Activated gamma-delta T cell treated with anti-CD3 and anti-CD28 coated beads, Interleukin-2, amount 50 U/mL, for 16 hours (primary cell): ENCODE results near the gene NDUFAF8.

ENCODE experiments used
- DNase-seq: peaks from one replicate; pipeline ENCODE4 v3.0.0-alpha.2; 2020; ENCODE audit warnings: low read depth

The NDUFAF8 gene, protein sequence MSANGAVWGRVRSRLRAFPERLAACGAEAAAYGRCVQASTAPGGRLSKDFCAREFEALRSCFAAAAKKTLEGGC

DNA sequence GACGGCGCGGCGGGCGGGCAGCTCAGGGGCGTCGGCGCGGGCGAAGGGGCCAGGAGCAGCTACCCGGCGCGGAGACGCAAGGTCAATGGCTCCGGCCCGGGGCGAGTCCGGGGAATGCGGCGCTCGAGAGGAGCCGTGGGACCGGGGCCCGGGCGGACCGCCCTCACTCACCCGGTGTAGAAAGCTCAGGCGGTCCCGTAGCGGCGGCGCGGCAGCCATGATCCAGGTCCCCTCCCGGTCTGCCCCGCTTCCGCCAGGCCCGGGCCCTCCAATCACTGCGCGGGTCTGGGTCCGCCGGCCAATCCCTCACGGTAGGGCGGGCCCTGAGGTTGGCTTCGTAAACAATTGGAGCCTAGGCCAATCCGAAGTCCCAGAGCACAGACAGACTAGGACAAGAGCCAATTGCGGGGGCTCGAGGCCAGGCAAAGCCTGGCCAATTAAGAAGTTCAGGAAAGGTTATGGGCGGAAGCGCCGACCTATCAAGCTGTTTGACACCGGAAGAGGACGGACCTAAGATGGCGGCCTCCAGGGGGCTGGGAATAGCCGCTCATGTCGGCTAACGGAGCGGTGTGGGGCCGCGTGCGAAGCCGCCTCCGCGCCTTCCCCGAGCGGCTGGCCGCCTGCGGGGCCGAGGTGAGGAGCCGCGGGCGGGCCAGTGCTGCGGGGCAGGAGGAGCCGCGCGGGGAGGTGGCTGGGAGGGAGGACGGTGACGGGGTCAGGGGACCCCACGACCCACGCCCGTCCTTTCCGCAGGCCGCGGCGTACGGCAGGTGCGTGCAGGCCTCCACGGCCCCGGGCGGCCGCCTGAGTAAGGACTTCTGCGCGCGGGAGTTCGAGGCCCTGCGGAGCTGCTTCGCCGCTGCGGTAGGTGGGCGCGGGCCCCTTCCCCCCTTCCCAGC lies at the start of gene NDUFAF8, which contains the start of gene TEPSIN:
Gene NDUFAF8 (plus strand): TSS at position 504 of the 899 bp plus-strand sequence. CDS start 46 bp downstream, at position 550.
Gene TEPSIN (minus strand): TSS at position 241 of the 899 bp plus-strand sequence. CDS start 22 bp downstream, at position 219.
- peak; percentile 93 for DNase-seq

DNA sequence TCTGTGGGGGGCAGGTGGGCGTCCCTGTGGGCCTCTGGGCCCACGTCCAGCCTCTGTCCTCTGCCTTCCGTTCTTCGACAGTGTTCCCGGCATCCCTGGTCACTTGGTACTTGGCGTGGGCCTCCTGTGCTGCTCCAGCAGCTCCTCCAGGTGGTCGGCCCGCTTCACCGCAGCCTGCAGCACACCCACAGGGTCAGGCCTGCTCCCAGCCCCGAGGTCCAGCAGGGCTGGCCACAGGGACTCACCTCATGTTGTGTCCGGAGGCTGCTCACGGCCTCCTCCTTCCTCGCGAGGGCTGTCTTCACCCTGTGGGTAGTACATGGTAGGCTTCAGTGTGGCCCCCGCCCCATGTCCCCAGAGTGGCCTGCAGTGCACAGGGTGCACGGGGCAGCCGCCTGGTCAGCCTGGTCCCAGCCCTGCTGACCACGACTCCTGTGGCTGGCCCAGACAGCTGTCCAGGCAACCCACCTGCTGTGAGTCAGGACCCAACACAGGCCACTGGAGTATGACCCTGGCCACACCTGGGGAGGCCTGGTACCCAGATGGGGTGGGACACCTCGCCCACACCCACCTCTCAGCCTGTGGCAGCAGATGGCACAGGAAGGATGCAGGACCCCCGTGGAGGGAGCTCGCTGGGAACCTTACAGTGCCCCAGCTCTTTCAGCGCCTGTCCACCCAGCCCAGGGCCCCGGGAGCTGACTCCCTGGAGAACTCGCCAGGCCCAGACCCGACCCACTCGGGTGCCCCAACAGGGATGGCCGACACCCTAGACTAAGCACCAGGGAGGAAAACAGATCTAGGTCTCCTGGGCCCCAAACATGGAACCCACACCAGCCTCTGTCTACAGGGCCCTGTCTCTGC lies 49.2 kb upstream of the NDUFAF8 start:
- DNase-seq: no peak

DNA sequence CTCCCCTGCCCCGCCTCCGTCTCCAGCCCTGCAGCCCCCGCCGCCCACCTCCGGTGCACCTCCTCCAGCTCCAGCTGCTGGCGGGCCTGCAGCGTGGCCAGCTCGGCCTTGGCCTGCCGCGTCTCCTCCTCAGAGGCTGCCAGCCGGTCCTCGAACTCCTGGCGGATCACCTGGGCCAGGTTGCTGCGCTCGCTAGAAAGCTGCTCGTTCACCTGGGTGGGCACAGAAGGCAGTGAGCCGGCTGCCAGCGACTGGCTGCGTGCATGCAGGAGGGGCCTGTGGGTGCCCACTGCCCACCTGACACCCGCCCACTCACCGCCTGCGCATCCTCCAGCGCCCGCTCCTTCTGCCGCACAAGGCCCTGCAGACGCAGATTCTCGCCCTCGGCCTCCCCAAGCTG lies 48.5 kb upstream of the NDUFAF8 start:
- no peak for DNase-seq

DNA sequence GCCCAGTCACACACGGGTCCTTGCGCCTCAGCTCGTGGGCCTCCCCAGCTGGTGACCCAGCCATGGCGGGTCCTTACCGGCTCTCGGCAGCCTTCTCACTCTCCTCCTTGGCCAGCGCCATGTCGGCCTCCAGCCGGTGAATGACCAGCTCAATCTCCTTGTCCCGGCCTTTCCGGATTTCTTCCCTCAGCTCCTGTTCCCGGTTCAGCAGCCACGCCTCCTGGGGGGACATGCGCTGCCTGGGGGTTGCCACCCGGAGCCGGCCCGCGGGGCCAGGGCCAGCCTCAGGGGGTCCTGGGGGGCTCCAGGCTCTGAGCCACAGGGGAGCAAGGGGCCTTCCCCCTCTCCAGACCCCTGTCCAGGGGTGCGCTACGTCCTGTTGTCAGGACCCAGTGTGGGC lies 48.0 kb upstream of the NDUFAF8 start:
- DNase-seq: no peak

DNA sequence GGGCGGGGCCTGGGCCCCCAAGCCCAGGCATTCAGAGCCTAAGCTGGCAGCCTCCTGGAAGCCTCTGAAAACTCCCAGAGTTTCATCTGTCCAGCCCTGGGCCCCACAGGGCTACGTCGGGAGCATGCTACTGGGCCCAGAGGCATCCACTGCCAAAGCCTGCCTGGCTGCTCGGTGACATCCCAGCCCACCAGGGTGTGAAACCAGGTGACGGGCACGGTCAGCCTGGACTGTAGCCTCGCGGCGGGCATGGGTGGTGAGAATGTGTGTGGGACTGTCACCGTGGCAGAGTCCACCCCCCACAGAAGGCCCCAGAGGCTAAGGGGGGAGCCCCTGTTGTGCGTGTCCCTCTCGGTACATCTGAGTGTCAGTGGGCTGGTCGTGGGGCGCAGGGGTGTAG lies 47.5 kb upstream of the NDUFAF8 start:
- no peak for DNase-seq

DNA sequence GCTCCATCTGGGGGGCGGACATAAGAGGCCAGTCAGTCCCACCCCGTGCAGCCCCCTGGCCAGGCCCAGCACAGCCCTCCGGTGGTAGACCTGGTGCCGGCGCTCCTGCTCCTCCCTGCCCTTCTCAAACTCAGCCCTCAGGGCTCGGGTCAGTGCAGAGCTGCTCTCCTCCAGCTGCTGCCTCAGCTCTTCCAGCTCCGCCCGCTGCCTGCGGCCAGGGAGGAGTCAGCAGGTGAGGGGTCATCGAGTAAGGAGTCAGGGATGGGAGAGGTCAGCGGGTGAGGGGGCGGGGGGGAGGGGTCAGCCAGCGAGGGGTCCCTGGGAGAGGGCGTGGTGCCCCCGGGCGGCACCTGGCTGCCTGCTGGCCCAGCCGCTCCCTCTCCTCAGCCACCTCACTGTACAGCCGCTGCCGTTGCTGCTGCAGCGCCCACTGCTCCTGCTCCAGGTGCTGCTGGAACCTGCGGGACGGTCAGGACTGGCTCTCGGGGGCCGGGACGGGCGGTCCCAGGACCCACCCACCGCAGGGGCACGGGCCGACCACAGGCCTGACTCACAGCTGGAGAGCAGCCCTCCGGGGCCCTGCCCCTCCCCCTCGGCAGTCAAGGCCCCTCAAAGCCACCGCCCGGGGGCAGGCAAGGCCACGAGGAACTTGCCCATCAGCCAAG lies 46.6 kb upstream of the NDUFAF8 start:
- DNase-seq: no peak

DNA sequence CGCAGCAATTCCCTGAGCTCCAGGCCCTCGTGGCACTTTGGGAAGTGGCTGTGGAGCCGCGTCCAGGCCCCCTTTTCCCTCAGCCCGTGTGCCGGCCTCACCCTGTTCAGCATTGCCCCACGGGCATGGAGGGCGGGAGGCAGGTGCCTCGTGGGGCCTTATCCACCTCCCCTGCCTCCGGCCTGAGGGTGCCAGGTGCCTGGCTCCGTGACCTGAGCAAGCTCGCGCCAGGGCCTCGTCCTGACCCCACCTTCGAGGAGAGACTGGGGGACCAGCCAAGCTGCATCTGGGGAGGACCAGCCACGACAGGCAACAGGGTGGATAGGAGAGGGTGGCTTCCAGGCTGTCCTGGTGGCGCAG lies 46.1 kb upstream of the NDUFAF8 start:
- no peak for DNase-seq

DNA sequence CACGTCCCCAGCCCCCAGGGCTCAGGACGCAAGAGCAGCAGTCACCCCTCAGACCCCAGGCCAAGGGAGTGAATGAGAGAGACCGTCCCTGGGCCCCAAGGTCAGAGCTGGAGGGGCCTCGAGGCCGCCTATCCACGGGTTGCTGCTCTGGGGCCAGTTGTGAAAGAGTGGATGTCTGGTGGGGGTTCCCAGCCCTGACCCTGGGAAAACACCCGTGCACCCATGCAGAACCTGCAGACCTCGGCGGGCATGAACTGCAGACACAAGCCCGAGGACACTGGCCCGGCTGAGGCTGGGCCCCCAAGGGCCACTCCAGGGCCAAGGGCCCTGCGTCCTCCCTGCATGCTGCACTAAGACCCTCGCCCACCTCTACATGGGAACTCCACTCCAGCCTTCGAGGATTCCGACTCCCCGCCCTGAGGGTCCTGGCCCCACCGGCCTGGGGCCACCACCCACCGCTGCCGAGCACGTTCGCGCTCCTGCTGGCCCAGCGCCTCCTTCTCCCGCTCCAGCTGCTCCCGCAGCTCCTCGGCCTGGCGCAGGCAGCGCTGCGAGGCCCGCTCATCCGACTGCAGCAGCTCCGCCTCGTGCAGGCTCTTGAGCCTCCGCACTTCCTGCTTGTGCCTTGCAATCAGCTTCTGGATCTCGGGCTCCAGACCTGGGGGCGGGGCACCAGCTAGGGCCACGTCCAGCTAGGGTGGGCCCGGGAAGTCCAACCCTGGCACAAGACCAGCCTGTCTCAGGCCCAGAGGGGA lies 45.5 kb upstream of the NDUFAF8 start:
- DNase-seq: no peak

DNA sequence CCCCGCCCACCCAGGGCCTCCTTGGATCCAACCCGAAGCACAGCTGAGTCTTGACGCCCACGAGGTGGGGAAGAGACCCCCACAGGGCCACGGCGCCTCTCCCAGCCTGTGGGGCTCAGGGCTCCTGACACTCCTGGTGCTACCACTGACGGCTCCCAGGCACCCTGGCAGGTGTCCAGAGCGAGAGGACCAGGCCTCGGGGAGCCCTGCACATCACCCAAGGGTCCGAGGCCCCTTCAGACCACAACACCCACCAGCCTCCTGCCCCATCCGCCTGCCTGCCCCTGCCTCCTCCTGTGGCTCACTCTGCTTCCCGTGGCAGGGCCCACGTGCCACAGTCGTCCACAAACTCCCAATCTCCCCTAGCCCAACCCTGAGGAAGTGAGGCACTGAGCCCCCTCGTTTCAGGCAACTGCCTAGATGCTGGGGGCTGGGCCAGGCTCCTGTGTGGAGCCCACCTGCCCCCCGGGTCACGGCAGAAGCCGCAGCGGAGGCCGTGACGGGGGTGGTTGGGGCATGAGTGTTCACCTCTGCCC lies 44.8 kb upstream of the NDUFAF8 start:
- no peak for DNase-seq

DNA sequence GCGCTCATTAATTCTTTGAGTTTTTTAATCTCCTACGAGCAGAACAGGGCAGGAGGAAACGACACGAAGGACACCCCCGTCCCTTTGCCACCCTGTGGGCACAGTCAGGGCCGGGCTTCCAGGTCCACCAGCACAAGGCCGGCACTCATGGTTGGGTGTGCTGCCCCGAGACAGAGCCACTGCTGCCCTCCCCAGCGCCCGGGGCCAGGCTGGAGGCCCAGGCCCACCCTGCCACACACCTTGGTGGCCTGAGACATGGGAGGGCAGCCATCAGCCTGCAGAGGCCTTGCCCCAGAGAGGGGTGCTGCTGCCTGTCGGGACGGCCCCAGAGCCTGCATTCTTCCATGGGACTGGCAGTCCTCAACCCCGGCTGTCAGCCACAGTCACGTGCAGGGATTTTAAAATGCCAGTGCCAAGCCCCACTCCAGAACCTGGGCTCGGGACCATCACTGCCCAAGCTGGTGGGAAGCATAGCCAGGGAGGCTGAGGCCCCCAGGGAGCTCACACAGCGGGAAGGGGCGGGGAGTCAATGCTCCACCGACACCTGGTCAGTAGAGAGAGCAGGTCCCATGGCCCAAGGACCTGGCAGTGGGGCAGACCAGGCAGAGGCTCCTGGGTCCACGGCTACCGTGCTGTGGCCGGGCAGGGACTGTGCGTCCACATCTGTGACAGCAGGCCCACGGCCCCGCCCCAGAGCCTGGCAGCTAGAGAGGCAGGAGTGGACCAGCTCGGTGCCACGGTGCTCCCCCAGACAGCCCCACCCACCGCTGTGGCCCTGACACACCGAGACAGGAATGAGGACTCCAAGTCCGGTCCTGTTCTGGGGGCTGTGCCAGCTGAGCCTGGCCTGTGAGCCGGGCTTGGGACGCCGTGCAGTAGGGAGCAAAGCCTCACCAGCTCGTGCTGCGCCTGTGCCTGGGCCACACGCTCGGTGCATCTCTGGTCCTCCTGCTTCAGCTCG lies 43.9 kb upstream of the NDUFAF8 start:
- no peak for DNase-seq

DNA sequence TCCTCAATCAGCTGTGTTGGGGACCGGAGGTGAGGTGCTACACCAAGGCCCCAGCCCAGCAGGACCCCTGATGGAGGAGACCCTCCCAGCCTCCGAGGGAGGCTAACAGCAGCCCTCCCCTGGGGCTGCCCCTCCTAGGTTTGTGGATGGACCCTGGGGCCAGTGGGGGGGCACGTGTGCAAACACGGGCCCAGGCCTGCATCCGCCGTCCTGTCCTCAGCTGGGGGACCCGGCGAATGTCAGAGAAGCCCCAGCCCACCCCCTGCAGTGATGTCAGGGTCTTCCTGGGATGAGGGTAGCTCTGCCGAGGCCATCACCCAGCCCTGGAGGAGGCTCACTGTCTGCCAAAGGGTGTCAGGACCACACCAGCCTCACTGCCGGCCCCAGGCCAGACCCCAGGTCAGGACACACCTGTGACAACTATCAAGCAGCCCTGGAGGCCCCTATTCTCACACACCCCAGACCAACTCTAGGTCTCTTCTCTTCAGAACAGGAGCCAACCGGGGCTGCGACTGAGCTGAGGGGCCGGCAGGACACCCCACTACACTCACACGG lies 43.1 kb upstream of the NDUFAF8 start:
- DNase-seq: no peak

DNA sequence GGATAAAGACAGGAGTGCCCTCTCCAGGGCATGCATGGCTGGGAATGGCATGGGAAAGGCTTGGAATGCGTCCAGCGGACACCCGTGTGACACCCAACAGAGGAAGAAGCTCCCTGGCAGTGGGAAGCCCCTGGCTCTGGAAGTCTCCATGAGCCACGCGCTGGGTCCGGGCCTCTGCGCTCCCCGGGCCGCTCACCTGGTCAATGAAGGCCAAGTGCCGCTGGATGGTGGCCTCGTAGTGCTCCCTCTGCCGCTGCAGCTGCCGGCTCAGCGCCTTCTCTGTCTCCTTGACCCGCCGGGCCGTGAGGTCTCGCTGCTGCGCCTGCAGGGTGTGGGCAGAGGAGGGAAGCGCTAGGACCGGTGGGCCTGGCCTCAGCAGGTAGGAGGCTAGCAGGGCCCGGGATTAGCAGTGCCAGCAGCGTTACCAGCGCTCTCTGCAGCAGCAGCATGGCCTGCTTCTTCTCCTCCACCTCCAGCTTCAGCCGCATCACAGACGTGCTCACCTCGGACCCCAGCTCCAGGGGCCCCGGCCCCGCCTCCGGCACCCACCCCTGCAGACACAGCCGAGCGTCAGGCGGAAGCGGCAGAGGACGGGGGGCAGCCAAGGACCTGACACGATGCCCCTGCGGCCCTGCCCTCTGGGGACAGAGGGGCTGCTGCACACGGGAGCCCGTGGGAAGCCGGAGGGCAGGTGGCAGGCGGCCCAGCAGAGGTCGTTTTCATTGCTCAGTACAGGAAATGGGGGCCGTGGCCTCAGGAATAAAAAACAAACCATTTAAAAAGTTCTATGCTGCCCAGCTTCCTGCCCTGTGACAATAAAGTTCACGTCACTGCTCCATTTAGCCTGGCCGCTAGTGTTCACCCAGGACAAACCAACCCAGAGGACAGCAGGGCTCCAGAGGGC lies 42.4 kb upstream of the NDUFAF8 start:
- no peak for DNase-seq

DNA sequence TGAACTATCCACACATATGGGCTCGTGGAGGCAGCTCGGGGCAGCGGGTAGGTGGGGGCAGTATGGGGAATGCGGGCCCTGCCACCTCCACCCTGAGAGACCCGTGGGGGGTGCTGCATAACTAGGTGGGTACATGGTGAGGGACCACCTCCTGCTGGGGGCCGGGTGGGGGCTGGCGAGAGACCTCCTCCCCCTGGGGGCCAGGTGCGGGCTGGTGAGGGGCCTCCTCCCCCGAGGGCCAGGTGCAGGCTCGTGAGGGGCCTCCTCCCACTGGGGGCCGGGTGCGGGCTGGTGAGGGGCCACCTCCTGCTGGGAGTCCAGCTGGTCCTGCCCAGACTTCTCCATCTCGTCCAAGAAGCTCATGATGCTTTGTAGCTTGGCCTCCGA lies 41.7 kb upstream of the NDUFAF8 start:
- DNase-seq: no peak

DNA sequence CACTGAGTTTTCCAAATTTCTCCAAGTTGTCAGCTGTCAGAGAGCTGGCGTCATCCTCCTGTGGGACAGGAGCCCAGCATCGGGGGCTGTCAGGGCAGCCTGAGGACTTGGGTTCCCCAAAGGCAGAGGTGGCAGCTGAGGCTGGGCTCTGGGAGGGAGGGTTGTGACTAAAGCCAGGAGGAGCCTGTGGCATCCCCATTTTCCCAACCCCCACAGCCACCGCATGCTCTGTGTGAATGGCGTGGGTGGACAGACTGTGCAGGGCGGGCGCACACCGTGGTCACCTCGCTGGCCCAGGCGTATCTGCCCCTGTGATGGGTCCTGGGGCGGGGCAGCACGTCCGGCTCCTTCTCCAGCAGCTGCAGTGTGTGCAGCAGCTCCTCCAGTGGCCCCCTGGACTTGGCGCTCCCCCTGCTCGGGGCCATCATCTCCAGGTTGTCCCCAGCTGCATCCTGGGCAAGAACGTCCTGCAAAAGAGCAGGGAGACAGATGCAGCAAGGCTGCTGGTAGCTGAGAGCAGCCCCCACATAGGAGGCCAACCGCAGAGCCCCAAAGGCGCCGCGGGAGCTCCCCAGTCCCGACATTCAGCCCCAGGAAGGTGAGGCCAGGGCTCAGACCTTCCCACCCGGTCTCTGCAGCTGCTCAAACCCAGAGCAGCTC lies 41.2 kb upstream of the NDUFAF8 start:
- DNase-seq: no peak

DNA sequence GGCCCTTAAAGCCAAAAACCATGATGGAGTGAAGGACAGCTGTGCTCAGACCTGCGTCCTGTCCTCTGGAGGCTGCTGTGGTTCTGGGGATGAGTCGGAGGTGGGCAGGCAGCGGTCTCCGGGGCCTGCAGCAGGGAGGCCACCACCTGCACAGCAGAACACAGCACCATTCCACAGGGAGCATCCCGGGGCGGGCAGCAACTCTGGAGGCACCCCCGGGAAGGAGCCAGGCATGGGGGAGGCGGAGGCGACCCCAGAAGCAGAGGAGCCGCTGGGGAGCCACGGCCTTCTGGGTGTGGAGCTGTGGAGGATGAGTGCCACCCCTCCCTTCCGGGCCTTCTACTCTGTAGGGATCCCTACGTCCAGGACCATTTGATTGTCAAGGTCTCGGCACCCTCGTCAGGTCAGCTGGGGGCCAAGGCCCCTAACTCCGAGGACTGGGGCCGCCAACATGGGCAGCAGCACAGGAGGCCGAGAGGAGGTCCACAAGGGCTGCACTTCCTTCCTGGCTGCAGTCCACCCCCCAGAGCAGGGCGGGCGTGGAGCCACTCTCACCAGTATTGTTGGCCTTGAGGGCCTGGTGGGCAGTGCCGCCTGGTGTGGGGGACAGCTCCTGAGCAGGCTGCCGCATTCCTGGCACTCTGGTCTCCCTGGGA lies 40.2 kb upstream of the NDUFAF8 start:
- DNase-seq: no peak

DNA sequence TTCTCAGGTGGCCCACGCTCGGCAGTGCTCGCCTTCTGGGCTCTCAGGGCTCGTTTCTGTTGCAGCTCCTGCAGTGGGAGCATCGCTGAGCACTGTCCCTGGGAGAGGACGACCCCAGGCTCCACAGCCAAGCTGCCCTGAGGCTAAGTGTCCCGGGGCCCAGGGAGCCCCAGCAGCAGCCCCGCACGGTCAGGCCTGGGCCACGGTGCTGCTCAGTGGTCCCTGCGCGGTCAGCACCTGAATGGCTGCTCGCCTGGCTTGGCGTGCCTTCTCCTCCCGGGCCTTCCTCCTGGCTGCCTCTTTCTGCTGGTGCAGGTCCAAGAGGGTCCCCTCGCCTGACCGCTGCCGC lies 39.7 kb upstream of the NDUFAF8 start:
- DNase-seq: no peak

DNA sequence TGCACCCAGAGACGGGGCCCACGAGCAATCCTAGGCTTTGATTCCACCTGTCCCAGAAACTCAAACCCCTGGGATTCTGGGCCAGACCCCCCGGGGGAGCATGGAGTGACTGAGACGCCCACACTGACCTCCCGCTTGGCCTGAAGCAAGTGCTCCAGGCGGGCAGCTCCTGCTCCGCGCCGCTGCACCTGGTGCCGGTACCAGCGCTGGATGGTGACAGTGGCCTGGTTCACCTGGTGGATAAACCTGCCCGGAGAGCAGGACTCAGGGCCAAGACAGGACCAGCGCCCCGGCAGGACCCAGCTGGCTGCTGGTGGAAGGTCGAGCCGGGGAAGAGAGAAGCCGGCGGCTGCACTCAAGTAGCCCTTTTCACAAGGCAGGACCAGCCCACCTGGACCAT lies 38.9 kb upstream of the NDUFAF8 start:
- no peak for DNase-seq
